Hematopoietic multipotent progenitor cell (in vitro differentiated cells): Measurements from ENCODE around the gene CAPN15. TPM values are rescaled to one million over a fixed set of nuclear protein-coding genes. Genes with fewer than 3 reads are reported as not detected.

Source experiments
- DNase-seq, 3 donors: peaks; one replicate each; pipeline ENCODE4 v3.0.0-alpha.2; 2011 to 2015; ENCODE audit warnings: low read depth in 2 of 3, low spot score in 2 of 3
- total RNA-seq: library from RNA; depleted of rRNA; stranded (reverse); fragments of >200 nt; gene quantifications from one replicate; pipeline ENCODE4 v1.2.3, GENCODE V29; 2012

CAPN15 gene
- total RNA-seq, 1 donor: 59.2 TPM

DNA sequence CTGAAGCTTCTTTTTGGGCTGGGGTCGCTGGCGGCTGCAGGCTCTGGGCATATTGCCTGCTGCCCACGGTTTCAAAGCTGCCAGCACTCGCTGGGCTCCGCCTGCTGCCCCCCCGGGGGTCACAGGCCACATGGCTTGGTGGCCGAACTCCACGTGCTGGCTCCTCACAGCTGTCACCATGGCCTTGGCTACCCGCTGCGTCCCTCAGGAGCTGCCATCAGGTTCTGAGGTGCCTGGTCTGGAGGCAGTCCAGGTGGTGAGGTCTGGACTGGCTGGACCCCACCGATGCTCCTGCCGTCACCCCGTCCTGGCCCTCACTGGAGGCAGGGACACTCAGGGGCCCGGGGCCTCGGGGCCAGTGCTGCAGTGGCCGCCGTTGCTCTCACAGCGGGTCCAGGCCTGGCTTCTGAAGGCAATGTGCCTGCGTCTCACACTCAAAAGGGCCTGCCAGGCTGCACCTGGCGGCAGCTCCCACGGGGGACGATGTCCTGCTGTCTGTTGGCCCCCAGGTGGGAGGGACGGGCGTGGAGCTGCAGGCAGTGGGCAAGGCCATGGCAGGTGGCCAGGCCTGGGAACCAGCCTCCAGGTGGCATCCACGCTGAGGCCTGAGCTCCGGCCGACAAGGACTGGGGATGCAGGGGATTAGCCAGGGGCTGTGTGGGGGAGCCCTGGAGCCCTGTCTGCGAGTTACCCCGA lies 13.3 kb downstream of the CAPN15 start:
- DNase-seq: no peak

GRCh38 chr16:543301-544164 lies 16.0 kb downstream of the CAPN15 start:
- no peak for DNase-seq

DNA sequence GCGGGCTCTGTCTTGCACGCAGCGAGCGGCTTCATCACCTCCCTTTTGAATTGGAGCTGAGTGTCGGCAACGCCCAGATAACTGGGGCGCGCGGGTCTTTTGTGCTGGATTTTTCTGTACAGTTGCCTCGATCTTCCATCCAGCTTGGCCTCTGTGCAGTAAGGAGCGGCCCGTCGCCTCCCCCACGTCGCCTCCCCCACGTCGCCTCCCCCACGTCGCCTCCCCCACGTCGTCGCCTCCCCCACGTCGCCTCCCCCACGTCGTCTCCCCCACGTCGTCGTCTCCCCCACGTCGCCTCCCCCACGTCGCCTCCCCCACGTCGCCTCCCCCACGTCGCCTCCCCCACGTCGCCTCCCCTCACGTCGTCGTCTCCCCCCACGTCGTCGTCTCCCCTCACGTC lies 17.0 kb downstream of the CAPN15 start:
- no peak for DNase-seq

GRCh38 chr16:546909-547770 lies 19.6 kb downstream of the CAPN15 start:
- peak in 1 of 3 donors; percentile 38 for DNase-seq

GRCh38 chr16:548586-548985 lies 21.1 kb downstream of the CAPN15 start:
- no peak for DNase-seq

- no peak for DNase-seq
These were observed 22.2 kb downstream of the CAPN15 start for GRCh38 chr16:549544-550263.

GRCh38 chr16:551210-551609 lies 23.7 kb downstream of the CAPN15 start:
- DNase-seq: no peak

DNA sequence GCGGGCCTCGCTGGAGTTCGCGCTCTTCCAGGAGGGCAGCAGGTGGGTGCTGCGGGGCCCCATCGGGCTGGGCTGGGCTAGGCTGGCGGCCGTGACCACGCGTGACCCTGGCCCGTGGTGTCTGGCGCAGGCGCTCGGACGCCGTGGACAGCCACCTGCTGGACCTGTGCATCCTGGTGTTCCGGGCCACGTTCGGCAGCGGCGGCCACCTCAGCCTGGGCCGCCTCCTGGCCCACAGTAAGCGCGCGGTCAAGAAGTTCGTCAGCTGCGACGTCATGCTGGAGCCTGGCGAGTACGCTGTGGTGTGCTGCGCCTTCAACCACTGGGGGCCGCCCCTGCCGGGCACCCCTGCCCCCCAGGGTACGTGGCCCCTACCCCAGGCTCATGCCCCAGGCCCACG lies 24.7 kb downstream of the CAPN15 start:
- DNase-seq: no peak

DNA sequence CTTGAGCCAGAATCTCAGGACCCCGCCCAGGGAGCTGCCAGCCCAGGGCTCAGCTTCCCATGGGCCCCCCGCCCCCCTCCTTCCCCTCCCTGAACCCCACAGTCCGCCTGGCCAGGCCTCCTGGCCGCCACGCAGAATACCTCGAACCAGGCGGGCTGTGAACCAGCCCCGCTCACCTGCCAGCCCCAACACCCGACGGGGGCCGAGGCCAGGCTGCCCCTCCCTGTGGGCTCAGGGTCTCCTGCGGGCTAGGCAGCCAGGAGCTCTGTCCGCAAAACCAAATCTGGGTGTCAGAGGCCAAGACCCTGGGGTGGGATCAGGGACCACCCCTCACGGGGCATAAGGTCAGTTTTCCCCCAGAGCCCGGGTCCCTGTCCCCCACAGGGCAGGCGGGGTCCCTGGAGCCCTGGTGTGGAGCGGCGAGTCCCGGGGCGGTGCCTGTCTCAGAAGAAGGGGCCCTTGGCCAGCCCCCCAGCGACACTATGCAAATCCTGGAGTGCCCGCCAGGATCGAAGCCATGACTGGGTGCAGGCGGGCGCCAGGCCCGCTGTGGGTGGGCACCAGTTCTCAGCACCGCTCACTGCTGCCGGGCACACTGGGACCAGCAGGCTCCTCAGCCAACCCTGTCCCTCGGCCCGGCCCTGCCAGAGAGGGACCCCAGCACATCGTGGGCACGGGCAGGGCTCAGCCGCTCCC lies 26.2 kb downstream of the CAPN15 start:
- no peak for DNase-seq

GRCh38 chr16:554297-554621 lies 26.7 kb downstream of the CAPN15 start:
- no peak for DNase-seq

DNA sequence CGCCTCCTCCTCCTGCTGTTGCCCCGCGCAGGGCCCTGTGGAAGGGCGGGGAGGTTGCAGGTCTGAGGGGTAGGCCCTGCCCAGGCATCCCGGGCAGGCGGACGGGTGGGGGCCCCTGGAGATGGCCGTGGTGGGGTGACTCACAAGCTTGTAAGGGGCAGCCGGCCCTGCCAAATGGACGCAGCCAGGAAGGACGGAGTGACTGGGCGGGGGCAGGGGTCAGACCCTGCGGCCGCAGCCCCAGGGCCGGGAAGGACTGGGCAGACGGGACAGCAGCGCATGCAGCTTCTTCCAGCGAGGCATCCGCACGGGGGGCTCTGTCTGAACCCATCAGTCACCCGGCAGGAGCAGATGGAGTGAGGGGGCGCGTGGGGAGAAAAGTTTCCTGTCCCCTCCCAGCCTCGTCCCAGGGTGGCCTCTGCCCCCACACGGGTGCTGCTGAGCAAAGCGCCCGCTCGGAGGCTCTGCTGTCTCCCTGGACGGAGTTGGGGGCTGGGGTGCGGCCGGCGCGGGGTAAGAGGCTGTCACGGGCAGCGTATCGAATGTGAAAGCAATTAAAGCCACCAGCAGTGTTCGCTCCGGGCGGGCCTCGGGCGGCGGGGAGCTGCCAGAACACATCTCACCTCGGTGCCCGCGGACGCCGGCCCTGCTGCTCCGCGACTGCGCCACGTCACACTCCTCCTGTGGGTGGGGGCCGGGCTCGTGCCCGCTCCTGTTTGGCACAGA lies 27.3 kb downstream of the CAPN15 start:
- no peak for DNase-seq

DNA sequence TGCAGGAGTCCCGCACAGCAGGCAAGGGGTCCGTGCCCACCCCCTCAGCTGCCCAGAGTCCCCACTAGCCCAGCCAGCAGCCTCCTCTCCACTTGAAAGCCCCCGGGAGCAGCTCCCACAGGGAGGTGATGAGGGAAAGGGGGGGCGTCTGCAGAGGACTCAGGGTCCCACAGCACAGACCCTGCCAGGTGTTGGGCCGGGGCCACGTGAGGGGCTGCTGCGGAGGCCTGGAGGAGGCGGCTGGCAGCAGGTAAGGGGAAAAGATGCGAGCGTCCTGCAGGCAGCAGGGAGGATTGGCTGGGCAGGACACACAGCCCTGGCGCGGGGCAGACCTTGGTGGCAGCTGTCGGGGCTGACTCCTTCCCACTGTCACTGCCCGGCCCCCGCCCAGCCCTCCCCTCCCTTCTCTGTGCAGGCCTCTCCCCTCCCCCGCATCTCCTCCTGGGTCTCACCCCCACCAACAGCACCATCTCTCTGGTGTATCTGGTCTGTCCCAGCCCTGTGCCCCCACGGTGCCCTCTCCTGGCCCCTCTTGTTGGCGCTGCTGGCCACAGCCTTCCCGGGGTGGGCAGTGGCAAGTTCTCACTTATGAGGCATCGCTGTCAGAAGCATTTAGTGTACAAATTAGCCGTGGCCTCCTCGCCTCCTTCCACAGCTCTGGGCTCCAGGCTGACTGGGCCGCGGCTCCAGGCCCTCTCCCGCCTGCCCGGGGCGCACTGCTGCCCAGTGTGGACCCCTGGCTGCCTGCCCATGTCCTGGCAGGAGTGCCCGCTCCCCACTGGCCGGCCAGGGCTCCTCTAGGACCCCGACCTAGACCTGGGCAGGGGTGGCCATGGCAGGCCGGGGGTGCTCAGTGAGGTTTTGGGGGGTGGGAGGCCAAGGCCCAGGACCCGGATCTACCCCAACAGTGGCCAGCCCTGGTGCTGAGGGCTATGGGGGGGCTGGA lies 28.3 kb downstream of the CAPN15 start:
- DNase-seq: no peak

DNA sequence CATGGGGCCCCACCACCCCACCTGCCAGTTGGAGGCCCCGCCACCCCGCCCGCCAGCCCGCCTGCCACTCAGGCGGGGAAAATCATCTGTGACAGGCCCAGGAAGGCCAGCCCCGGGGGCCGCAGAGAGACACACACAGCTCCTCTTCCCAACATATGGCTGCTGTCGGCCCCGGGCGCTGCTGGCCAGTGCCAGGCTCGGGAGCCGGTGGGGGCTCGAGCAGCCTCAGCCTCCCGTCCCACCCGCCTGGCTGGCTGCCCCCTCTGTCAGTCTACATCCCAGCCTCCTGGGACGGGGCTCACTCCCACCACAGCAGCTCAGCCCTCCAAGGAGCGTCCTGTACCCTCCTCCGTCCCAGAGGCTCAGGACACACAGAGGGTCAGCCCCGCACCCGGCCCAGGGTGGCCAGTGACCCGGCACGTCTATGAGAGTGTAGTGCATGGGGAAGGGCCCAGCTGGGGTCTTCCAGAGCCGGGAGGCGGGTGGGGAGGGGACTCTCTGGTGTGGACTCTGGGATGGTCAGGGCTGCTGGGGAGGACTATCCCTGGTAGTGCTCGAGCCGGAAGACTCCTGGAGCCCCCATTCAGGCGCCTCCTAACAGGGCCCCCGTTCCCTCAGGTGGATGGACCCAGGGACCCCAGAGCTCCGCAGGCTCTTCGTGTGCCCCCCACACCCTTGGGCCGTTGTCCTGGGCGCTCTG lies 29.1 kb downstream of the CAPN15 start:
- no peak for DNase-seq

GRCh38 chr16:557463-558297 lies 30.2 kb downstream of the CAPN15 start:
- peak in 2 of 3 donors; percentile 51 to 68 for DNase-seq

- DNase-seq: peak in 1 of 3 donors; percentile 50
These were observed 30.9 kb downstream of the CAPN15 start for GRCh38 chr16:558298-559020.

DNA sequence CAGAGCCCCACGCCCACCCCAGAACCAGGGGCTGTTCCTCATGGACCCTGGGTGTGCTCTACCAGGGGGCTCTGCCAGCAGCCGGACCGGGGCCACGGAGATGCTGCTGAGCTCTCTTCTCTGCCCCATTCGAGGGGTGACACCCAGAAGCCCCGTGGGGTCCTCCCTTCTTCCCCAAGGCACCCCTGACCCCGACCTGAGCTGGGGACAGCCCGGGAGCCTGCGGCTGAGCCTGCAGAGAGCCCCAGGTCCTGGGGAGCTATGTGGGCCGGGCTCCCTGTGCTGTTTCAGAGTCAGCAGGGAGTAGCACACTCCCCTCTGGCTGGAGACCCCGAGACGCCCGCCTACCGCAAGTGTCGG lies 31.5 kb downstream of the CAPN15 start:
- DNase-seq: no peak
